Measurements from ENCODE around the gene CCZ1B. TPM values are rescaled to one million over a fixed set of nuclear protein-coding genes. Genes with fewer than 3 reads are reported as not detected.
"Not testable (repeated sequence)": the region's sequence is repeated elsewhere in the genome, so short reads cannot be mapped to it uniquely, and the experiment has no call there.

Gene CCZ1B
- total and polyA plus RNA-seq, 12 donors: 16.4 to 153 (median 68.8) TPM

DNA sequence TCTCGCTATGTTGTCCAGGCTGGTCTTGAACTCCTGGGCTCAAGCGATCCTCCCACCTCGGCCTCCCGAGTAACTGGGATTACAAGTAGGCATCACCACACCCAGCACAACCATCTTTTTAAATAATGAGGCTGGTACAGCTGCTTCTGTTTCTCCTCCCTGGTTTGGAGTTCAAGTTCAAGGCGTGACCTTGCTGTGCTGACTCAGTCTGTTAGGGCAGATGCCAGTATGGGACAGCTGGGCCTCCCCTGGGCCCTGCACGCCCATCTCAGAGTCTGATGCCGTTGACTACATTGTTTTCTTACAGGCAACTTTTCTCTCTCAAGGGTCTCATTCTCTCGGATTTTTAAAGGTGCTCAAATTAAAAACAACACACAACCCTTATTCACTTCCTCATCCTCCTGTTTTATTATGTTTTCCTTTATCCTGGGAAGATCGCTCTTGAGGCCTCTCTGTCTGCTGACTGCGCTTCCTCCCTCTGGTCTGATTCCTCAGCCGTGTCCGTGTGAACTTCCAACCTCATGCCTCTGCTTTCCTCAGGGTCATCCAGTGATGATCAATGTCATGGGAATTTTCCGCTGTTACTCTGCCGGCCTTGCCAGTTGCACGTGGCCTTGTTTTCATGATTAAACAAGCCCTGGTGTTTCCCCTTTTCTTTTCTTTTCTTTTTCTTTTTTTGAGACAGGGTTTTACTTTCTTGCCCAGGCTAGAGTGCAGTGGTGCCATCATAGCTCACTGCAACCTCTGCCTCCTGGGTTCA, 33.8 kb downstream of the CCZ1B start:
- intact Hi-C loops (cut with DNase I); H3K27me3 ChIP-seq; H3K4me3 ChIP-seq; H3K36me3 ChIP-seq (replicated peaks in 1 of 2); H3K9me3 ChIP-seq (replicated peaks in 1 of 3); H3K4me1 ChIP-seq (replicated peaks in 1 of 2): not testable (repeated sequence)
- 32 to 44% (median 41%) methylated on average over 3 to 8 of the region's 15 CpGs; no CpG with 5 or more reads in 1 of the 4 donors for WGBS, 4 donors
- DNase-seq: peak in 6 of 7 donors; percentile 47 to 88 (median 76)
- peak overlapping the region in 1 of 5 donors; percentile 64 for H3K27ac ChIP-seq

DNA sequence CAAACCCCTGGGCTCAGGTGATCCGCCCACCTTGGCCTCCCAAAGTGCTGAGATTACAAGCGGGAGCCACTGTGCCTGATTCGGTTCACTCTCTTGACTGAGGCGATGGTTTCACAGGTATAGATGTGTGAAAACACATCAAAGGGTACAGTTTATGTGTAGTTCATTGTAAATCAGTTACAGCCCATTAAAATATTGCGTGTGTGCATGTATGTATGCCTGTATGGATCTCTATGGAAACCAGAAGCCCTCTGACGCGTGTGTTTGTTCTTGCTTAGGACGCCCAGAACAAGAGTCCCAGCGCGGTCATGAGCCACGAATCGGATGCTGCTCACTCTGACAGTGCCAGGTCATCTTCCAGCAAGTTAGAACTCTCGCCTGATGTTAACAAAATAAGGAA, 36.7 kb downstream of the CCZ1B start:
- H3K27ac ChIP-seq; H3K4me1 ChIP-seq (replicated peaks in 1 of 2); H3K36me3 ChIP-seq (replicated peaks in 1 of 2); intact Hi-C loops (cut with DNase I); H3K27me3 ChIP-seq; H3K4me3 ChIP-seq; H3K9me3 ChIP-seq (replicated peaks in 1 of 3); DNase-seq: not testable (repeated sequence)
- no CpG with 5 or more reads among the region's 13 CpGs for WGBS, 4 donors

DNA sequence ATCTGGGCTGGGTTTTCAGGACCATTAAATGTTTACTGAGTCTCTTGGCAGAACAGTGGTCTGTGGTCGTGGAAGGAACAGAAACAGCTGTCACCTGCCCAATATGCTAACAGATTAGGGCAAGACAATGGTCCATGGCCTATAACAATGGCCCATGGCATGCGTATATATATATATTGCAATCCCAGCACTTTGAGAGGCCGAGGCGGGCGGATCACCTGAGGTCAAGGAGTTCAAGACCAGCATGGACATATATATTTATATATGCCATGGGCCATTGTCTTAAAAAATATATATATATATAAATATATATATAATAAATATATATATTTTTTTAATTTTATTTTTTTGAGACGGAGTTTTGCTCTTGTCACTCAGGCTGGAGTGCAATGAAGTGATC, 44.5 kb downstream of the CCZ1B start:
- H3K27ac ChIP-seq; H3K9me3 ChIP-seq (replicated peaks in 1 of 3); H3K36me3 ChIP-seq (replicated peaks in 1 of 2); H3K27me3 ChIP-seq; intact Hi-C loops (cut with DNase I); H3K4me3 ChIP-seq; H3K4me1 ChIP-seq (replicated peaks in 1 of 2): not testable (repeated sequence)
- 86 to 89% (median 87%) methylated on average over 6 of the region's 6 CpGs; no CpG with 5 or more reads in 1 of the 4 donors for WGBS, 4 donors
- DNase-seq: peak in 1 of 7 donors; percentile 5

DNA sequence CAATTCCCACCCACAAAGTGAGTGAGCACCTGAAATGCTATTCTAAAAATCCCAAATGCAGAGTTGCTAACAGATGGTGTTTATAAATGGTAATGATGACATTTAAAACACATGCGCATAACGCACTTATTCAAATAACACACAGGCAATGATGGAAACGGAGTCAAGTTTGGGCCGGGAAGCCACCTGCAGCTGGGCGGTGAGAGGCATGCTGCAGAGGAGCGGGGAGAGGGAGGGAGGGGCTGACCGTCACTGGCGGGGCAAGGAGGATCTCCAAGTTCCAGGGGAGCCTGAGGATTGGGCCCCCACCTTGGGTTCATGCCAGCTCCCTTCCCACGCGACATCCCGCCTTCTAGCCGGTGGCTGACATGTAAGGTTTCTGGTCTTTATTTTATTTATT, 64.9 kb downstream of the CCZ1B start:
- DNase-seq; H3K27ac ChIP-seq; intact Hi-C loops (cut with DNase I); H3K36me3 ChIP-seq (replicated peaks in 1 of 2); H3K4me3 ChIP-seq; H3K27me3 ChIP-seq; H3K9me3 ChIP-seq (replicated peaks in 1 of 3); H3K4me1 ChIP-seq (replicated peaks in 1 of 2): not testable (repeated sequence)
- WGBS, 4 donors: 30 to 100% (median 100%) methylated on average over 1 to 4 of the region's 12 CpGs; no CpG with 5 or more reads in 1 of the 4 donors

DNA sequence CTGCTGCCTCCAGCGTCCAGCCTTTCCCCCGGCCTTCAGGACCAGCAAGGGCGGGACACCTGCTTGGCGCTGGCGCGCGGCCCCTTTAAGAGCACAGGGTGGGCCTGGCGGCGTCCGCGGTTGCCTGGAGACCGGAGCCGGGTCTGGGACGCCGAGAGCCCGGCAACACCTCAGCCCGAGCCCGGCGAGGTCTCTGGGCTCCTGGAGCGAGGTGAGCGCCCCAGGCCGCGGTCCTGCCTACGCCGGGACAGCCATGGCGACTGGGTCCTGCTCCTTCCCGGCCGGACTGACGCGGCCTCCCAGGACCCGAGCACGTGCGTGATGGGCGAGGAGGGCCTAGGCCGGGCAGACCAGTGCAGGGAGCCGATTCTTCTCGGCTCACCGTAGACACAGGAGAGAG, 72.1 kb downstream of the CCZ1B start, which contains the start of gene RSPH10B2:
Gene RSPH10B2 (plus strand): TSS at position 140 of the 400 bp plus-strand sequence. CDS start 3,575 bp downstream, outside the sequence.
- H3K9me3 ChIP-seq (replicated peaks in 1 of 3); intact Hi-C loops (cut with DNase I); H3K27ac ChIP-seq; H3K36me3 ChIP-seq (replicated peaks in 1 of 2); H3K4me1 ChIP-seq (replicated peaks in 1 of 2); H3K27me3 ChIP-seq; H3K4me3 ChIP-seq; DNase-seq: not testable (repeated sequence)
- 0 to 15% (median 11%) methylated on average over 7 to 14 of the region's 38 CpGs; no CpG with 5 or more reads in 1 of the 4 donors for WGBS, 4 donors

DNA sequence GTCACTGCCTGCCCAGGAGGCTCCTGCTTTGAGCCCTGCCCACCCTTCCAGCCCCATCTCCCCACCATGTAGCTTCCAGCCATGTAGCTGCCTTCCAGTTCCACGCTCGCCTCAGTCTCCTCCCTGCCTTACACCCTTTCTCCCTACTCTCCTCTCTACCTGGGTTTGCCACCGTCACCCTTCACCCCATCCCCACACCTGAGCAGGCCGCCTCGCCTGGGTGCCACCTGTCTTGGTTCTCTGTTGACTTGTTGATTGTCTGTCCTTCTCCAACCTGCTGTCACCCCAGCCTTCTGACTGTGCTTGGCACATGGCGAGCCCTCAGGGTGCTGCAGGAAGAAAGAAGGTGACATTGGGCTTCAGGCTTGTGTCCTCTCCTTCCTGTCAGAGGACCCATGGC, 75.9 kb downstream of the CCZ1B start:
- WGBS, 4 donors: 93 to 100% (median 96%) methylated on average over 3 to 4 of the region's 6 CpGs
- not testable (repeated sequence) for DNase-seq

DNA sequence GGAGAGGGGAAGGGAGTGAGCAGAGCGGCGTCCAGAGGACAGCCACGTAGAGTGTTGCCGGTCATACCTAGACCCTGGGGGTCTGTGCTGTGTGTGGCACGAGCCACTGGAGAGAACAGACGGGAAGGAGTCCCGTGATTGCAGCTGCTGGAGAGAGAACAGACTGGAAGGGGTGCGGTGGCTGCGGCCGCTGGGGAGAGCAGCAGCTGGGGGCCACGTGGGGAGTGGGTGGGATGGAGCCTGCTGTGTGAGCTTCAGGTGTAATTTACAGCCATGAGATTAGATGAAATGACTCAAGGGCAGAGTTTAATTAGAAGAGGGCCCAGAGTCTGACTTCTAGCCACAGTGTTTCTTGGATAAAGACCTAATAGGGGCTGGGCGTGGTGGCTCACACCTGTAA, 76.7 kb downstream of the CCZ1B start:
- H3K9me3 ChIP-seq (replicated peaks in 1 of 3); H3K4me1 ChIP-seq (replicated peaks in 1 of 2); H3K27me3 ChIP-seq; DNase-seq; H3K27ac ChIP-seq; H3K4me3 ChIP-seq; H3K36me3 ChIP-seq (replicated peaks in 1 of 2); intact Hi-C loops (cut with DNase I): not testable (repeated sequence)
- WGBS, 4 donors: 91 to 96% (median 92%) methylated on average over 6 to 7 of the region's 12 CpGs

More for the DNA sequence above, 75.9 kb downstream of the CCZ1B start:
- H3K9me3 ChIP-seq (replicated peaks in 1 of 3); H3K4me1 ChIP-seq (replicated peaks in 1 of 2); intact Hi-C loops (cut with DNase I); H3K4me3 ChIP-seq; H3K27ac ChIP-seq; H3K27me3 ChIP-seq; H3K36me3 ChIP-seq (replicated peaks in 1 of 2): not testable (repeated sequence)

Other genes with a start within 250 kb of the CCZ1B start
- 100 to 1,000 TPM in 2 of 9 donors, 10 to 100 TPM in 7; 49.9 to 115 (median 75.3) TPM for gene ZDHHC4, start 248.8 kb downstream of the CCZ1B start, total RNA-seq
- 10 to 100 TPM; 38.5 to 53.5 (median 46.3) TPM for gene ZDHHC4, start 248.8 kb downstream of the CCZ1B start, polyA plus RNA-seq
- gene INTS15, start 236.3 kb downstream of the CCZ1B start, total RNA-seq: 10 to 100 TPM; 14.5 to 36.2 (median 27.0) TPM
- gene INTS15, start 236.3 kb downstream of the CCZ1B start, polyA plus RNA-seq: 10 to 100 TPM; 18.1 to 25.3 (median 22.2) TPM
- gene ZNF853, start 210.7 kb downstream of the CCZ1B start, total RNA-seq: 10 to 100 TPM in 2 of 9 donors, 1 to 10 TPM in 7; 4.1 to 15.3 (median 5.8) TPM
- 1 to 10 TPM; 1.2 to 2.0 (median 1.5) TPM for gene ZNF853, start 210.7 kb downstream of the CCZ1B start, polyA plus RNA-seq
- gene ZNF316, start 189.0 kb downstream of the CCZ1B start, total RNA-seq: 10 to 100 TPM; 11.4 to 56.6 (median 33.4) TPM
- gene ZNF316, start 189.0 kb downstream of the CCZ1B start, polyA plus RNA-seq: 10 to 100 TPM; 10.6 to 98.1 (median 25.8) TPM
- gene ZNF12, start 119.3 kb downstream of the CCZ1B start, total RNA-seq: 10 to 100 TPM in 8 of 9 donors, 1 to 10 TPM in 1; 7.1 to 26.5 (median 22.7) TPM
- 10 to 100 TPM in 2 of 3 donors, 1 to 10 TPM in 1; 6.4 to 19.8 (median 10.5) TPM for gene ZNF12, start 119.3 kb downstream of the CCZ1B start, polyA plus RNA-seq
- 1 to 10 TPM in 1 of 9 donors, under 1 TPM in 3, not detected in 5; 0.19 to 1.2 (median 0.34) TPM for gene RSPH10B2, start 72.2 kb downstream of the CCZ1B start, total RNA-seq
- under 1 TPM; 0.24 to 0.64 (median 0.44) TPM for gene RSPH10B2, start 72.2 kb downstream of the CCZ1B start, polyA plus RNA-seq

All from adrenal gland (tissue), 12 donors.